HepG2 (cell line): ENCODE measurements around the gene PLEKHA8. TPM values are rescaled to one million over a fixed set of nuclear protein-coding genes. Genes with fewer than 3 reads are reported as not detected.

Source experiments
- HDAC2 ChIP-seq: sonication (generic); formaldehyde crosslinking; IDR thresholded peaks from 2 replicates; pipeline ENCODE4 v1.4.0; 2020; ENCODE audit warnings: missing genetic modification reagents
- NCOA5 ChIP-seq: sonication (generic); formaldehyde crosslinking; IDR thresholded peaks from 2 replicates; pipeline ENCODE4 v1.4.0; 2020; ENCODE audit warnings: missing genetic modification reagents
- PHF21A ChIP-seq: sonication (generic); formaldehyde crosslinking; IDR thresholded peaks from 2 replicates; pipeline ENCODE4 v1.5.0; 2020; ENCODE audit warnings: mild to moderate bottlenecking, missing genetic modification reagents
- RBFOX2 ChIP-seq: fragments of 200-400 bp; formaldehyde crosslinking; IDR thresholded peaks from 2 replicates; pipeline ENCODE4 v1.6.1; 2017; ENCODE audit warnings: low read depth, mild to moderate bottlenecking, low read length
- SRSF1 ChIP-seq: fragments of 200-400 bp; formaldehyde crosslinking; optimal IDR thresholded peaks from 2 replicates; pipeline ENCODE3; 2017; ENCODE audit warnings: mild to moderate bottlenecking, low read depth, low read length, moderate library complexity
- WIZ ChIP-seq: sonication (generic); formaldehyde crosslinking; IDR thresholded peaks from 2 replicates; pipeline ENCODE4 v1.5.1; 2020; ENCODE audit warnings: mild to moderate bottlenecking, missing genetic modification reagents
- ZBTB1 ChIP-seq: sonication (generic); formaldehyde crosslinking; IDR thresholded peaks from 2 replicates; pipeline ENCODE4 v1.4.0; 2020; ENCODE audit warnings: missing genetic modification reagents, borderline replicate concordance
- ZBTB3 ChIP-seq: sonication (generic); formaldehyde crosslinking; IDR thresholded peaks from 2 replicates; pipeline ENCODE4 v1.4.0; 2020; ENCODE audit warnings: low read depth, mild to moderate bottlenecking, moderate library complexity, missing genetic modification reagents, borderline replicate concordance
- ZBTB7A ChIP-seq: sonication (generic); formaldehyde crosslinking; IDR thresholded peaks from 2 replicates; pipeline ENCODE4 v1.8.0; 2022; ENCODE audit warnings: mild to moderate bottlenecking, missing genetic modification reagents
- ZFP91 ChIP-seq: sonication (generic); formaldehyde crosslinking; IDR thresholded peaks from 2 replicates; pipeline ENCODE4 v1.9.0; 2022; ENCODE audit warnings: missing genetic modification reagents, mild to moderate bottlenecking, borderline replicate concordance
- ZMAT5 ChIP-seq: sonication (generic); formaldehyde crosslinking; IDR thresholded peaks from 2 replicates; pipeline ENCODE4 v1.5.0; 2020; ENCODE audit warnings: mild to moderate bottlenecking, low read depth, missing genetic modification reagents, borderline replicate concordance
- ZNF383 ChIP-seq: sonication (generic); formaldehyde crosslinking; IDR thresholded peaks from 2 replicates; pipeline ENCODE4 v1.4.0; 2020; ENCODE audit warnings: missing genetic modification reagents, mild to moderate bottlenecking, borderline replicate concordance
- ZSCAN31 ChIP-seq: sonication (generic); formaldehyde crosslinking; IDR thresholded peaks from 2 replicates; pipeline ENCODE4 v1.5.0; 2020; ENCODE audit warnings: low read depth, mild to moderate bottlenecking, missing genetic modification reagents
- polyA plus RNA-seq, 8 experiments: library from polyadenylated mRNA; depleted of rRNA in 3 of 8; stranded (reverse) in 7 of 8; unstranded in 1 of 8; fragments of >200 nt; fragmentation: Illumina TruSeq in 4 of 8; extraction: Trizol in 4 of 8; gene quantifications; 2 replicates each; pipeline versions ENCODE4 v1.2.1 to v1.2.3, GENCODE V29; 2011 to 2016; ENCODE audit warnings: low read depth in 4 of 8, missing spikeins in 1 of 8, mixed read lengths in 1 of 8; ENCODE audit not compliant: insufficient read depth in 1 of 8
- total RNA-seq, 5 experiments: library from RNA; depleted of rRNA; stranded (reverse); fragments of >200 nt; fragmentation: Illumina TruSeq; extraction: Trizol; gene quantifications; 2 replicates each; pipeline ENCODE4 v1.2.3, GENCODE V29; 2016; ENCODE audit warnings: low read depth in 1 of 5
- TF ChIP-seq, protein P1 (sequence below): sonication (generic); formaldehyde crosslinking; IDR thresholded peaks from 2 replicates; pipeline ENCODE4 v1.5.0; 2020; ENCODE audit warnings: mild to moderate bottlenecking, missing genetic modification reagents, borderline replicate concordance
- TF ChIP-seq, protein P2 (sequence below): sonication (generic); formaldehyde crosslinking; IDR thresholded peaks from 2 replicates; pipeline ENCODE4 v1.8.0; 2022; ENCODE audit warnings: missing genetic modification reagents, mild to moderate bottlenecking, moderate library complexity, borderline replicate concordance
- TF ChIP-seq, protein P3 (sequence below): sonication (generic); formaldehyde crosslinking; IDR thresholded peaks from 2 replicates; pipeline ENCODE4 v1.5.0; 2020; ENCODE audit warnings: missing genetic modification reagents, mild to moderate bottlenecking, borderline replicate concordance

The PLEKHA8 gene
- total and polyA plus RNA-seq, 2 of the 13 experiments (the other 11 are each of a cell fraction or from before 2014, with no cell fraction given): 12.5 to 26.4 TPM

GRCh38 chr7:29988424-29989256, 39.6 kb upstream of the PLEKHA8 start (continued):
- TF ChIP-seq, protein P1, sequence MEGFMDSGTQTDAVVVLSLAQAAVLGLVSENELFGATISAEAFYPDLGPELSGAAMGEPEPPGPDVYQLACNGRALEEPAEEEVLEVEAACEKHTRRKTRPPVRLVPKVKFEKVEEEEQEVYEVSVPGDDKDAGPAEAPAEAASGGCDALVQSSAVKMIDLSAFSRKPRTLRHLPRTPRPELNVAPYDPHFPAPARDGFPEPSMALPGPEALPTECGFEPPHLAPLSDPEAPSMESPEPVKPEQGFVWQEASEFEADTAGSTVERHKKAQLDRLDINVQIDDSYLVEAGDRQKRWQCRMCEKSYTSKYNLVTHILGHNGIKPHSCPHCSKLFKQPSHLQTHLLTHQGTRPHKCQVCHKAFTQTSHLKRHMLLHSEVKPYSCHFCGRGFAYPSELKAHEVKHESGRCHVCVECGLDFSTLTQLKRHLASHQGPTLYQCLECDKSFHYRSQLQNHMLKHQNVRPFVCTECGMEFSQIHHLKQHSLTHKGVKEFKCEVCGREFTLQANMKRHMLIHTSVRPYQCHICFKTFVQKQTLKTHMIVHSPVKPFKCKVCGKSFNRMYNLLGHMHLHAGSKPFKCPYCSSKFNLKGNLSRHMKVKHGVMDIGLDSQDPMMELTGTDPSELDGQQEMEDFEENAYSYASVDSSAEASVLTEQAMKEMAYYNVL (CRISPR knock-in tag): no peak
- no peak for TF ChIP-seq ZMAT5 (CRISPR knock-in tag)
- TF ChIP-seq, protein P2, sequence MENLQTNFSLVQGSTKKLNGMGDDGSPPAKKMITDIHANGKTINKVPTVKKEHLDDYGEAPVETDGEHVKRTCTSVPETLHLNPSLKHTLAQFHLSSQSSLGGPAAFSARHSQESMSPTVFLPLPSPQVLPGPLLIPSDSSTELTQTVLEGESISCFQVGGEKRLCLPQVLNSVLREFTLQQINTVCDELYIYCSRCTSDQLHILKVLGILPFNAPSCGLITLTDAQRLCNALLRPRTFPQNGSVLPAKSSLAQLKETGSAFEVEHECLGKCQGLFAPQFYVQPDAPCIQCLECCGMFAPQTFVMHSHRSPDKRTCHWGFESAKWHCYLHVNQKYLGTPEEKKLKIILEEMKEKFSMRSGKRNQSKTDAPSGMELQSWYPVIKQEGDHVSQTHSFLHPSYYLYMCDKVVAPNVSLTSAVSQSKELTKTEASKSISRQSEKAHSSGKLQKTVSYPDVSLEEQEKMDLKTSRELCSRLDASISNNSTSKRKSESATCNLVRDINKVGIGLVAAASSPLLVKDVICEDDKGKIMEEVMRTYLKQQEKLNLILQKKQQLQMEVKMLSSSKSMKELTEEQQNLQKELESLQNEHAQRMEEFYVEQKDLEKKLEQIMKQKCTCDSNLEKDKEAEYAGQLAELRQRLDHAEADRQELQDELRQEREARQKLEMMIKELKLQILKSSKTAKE (CRISPR knock-in tag): no peak
- TF ChIP-seq ZBTB3 (CRISPR knock-in tag): no peak
- no peak for TF ChIP-seq ZNF383 (CRISPR knock-in tag)
- peak; percentile 12; the same call in 1 of the 2 replicates for TF ChIP-seq HDAC2 (CRISPR knock-in tag)
- TF ChIP-seq RBFOX2: peak; percentile 80
- no peak for TF ChIP-seq SRSF1
- peak; percentile 29; the same call in 1 of the 2 replicates for TF ChIP-seq ZSCAN31 (CRISPR knock-in tag)
- TF ChIP-seq ZBTB7A (CRISPR knock-in tag): no peak
- TF ChIP-seq, protein P3, sequence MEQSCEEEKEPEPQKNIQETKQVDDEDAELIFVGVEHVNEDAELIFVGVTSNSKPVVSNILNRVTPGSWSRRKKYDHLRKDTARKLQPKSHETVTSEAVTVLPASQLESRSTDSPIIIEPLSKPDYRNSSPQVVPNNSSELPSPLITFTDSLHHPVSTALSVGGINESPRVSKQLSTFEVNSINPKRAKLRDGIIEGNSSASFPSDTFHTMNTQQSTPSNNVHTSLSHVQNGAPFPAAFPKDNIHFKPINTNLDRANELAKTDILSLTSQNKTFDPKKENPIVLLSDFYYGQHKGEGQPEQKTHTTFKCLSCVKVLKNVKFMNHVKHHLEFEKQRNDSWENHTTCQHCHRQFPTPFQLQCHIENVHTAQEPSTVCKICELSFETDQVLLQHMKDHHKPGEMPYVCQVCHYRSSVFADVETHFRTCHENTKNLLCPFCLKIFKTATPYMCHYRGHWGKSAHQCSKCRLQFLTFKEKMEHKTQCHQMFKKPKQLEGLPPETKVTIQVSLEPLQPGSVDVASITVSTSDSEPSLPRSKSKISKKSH (CRISPR knock-in tag): no peak
- TF ChIP-seq PHF21A: peak; percentile 42; the same call in 1 of the 2 replicates
- TF ChIP-seq ZBTB1 (CRISPR knock-in tag): no peak
- TF ChIP-seq ZFP91 (CRISPR knock-in tag): no peak; the same call in 1 of the 2 replicates
- TF ChIP-seq NCOA5 (CRISPR knock-in tag): no peak
- 0 out of 2 replicates have a peak, but pooled peaks have one; percentile 12 for TF ChIP-seq WIZ (CRISPR knock-in tag)
